ENCODE data around the gene CLDN4. TPM values are rescaled to one million over a fixed set of nuclear protein-coding genes. Genes with fewer than 3 reads are reported as not detected.

Gene CLDN4
- total RNA-seq, 1 donor from 2014 or later: 116 TPM

GRCh38 chr7:73822319-73823173, 8.2 kb upstream of the CLDN4 start:
- ATAC-seq (peak in 1 of 2 donors; percentile 15), DNase-seq (no peak)
- H3K9me3 ChIP-seq: no peaks in the 10 kb centered on the region
- peaks cover 12% of the 10 kb centered on the region for H3K4me1 ChIP-seq
- H3K4me3 ChIP-seq: no peak overlapping the region
- H3K36me3 ChIP-seq: no peaks in the 10 kb centered on the region
- intact Hi-C loops (cut with DNase I): no loop called here
- TF ChIP-seq CTCF (IDR thresholded peaks at IDR 0.05): no peak
- H3K27ac ChIP-seq: no peak overlapping the region
- H3K27me3 ChIP-seq (ENCODE audit: low read depth): no peaks in the 10 kb centered on the region

- H3K4me3 ChIP-seq: no peak overlapping the region
- H3K27ac ChIP-seq: no peak overlapping the region
- no peaks in the 10 kb centered on the region for H3K36me3 ChIP-seq
- H3K4me1 ChIP-seq: peaks cover 19% of the 10 kb centered on the region
- ATAC-seq (no peak), DNase-seq (no peak)
- H3K9me3 ChIP-seq: no peaks in the 10 kb centered on the region
- no peak for TF ChIP-seq CTCF (IDR thresholded peaks at IDR 0.05)
- no peaks in the 10 kb centered on the region for H3K27me3 ChIP-seq (ENCODE audit: low read depth)
- intact Hi-C loops (cut with DNase I): no loop called here
Measured at GRCh38 chr7:73823257-73823656, 7.5 kb upstream of the CLDN4 start.

- intact Hi-C loops (cut with DNase I): no loop called here
- H3K4me3 ChIP-seq: no peak overlapping the region
- H3K27ac ChIP-seq: no peak overlapping the region
- TF ChIP-seq CTCF (IDR thresholded peaks at IDR 0.05): no peak
- no peaks in the 10 kb centered on the region for H3K36me3 ChIP-seq
- DNase-seq (no peak), ATAC-seq (no peak)
- no peaks in the 10 kb centered on the region for H3K27me3 ChIP-seq (ENCODE audit: low read depth)
- peaks cover 27% of the 10 kb centered on the region for H3K4me1 ChIP-seq
- H3K9me3 ChIP-seq: no peaks in the 10 kb centered on the region
Measured at GRCh38 chr7:73823873-73824592, 6.8 kb upstream of the CLDN4 start.

GRCh38 chr7:73824986-73825385, 5.8 kb upstream of the CLDN4 start:
- H3K9me3 ChIP-seq: no peaks in the 10 kb centered on the region
- H3K27me3 ChIP-seq (ENCODE audit: low read depth): no peaks in the 10 kb centered on the region
- TF ChIP-seq CTCF (IDR thresholded peaks at IDR 0.05): no peak
- ATAC-seq (peak in 1 of 2 donors; percentile 35), DNase-seq (no peak)
- H3K4me3 ChIP-seq: no peak overlapping the region
- intact Hi-C loops (cut with DNase I): no loop called here
- no peaks in the 10 kb centered on the region for H3K36me3 ChIP-seq
- no peak overlapping the region for H3K27ac ChIP-seq
- peaks cover 36% of the 10 kb centered on the region for H3K4me1 ChIP-seq

GRCh38 chr7:73827567-73828106, 3.2 kb upstream of the CLDN4 start:
- DNase-seq (peak; percentile 85), ATAC-seq (peak; percentile 78 to 79)
- no peak overlapping the region for H3K4me3 ChIP-seq
- H3K9me3 ChIP-seq: no peaks in the 10 kb centered on the region
- intact Hi-C loops (cut with DNase I): no loop called here
- no peaks in the 10 kb centered on the region for H3K36me3 ChIP-seq
- peaks cover 39% of the 10 kb centered on the region for H3K4me1 ChIP-seq
- peak overlapping the region; percentile 88 for H3K27ac ChIP-seq
- no peak for TF ChIP-seq CTCF (IDR thresholded peaks at IDR 0.05)
- H3K27me3 ChIP-seq (ENCODE audit: low read depth): peaks cover 4% of the 10 kb centered on the region

Measured in lower lobe of right lung (tissue), 2 donors.